ENCODE results near the gene CFAP61. TPM values are rescaled to one million over a fixed set of nuclear protein-coding genes. Genes with fewer than 3 reads are reported as not detected.

The CFAP61 gene
- total and polyA plus RNA-seq, 2 donors from 2014 or later: 0.58 to 2.6 TPM

- TF ChIP-seq CTCF (IDR thresholded peaks at IDR 0.05; ENCODE audit: borderline replicate concordance, extremely low read depth, insufficient read depth): no peak
- no peak overlapping the region for H3K27ac ChIP-seq (ENCODE audit: low read depth in 2 of 2, low read length in 2 of 2)
- H3K36me3 ChIP-seq (ENCODE audit: control insufficient read depth in 2 of 3, insufficient read depth in 3 of 3, low read length in 3 of 3): no peaks in the 10 kb centered on the region
- no peak for DNase-seq
- intact Hi-C loops (cut with DNase I): no loop called here
- no peak overlapping the region for H3K9ac ChIP-seq (ENCODE audit: low read length in 3 of 3)
- no peak for FAIRE-seq
- H3K27me3 ChIP-seq (ENCODE audit: control insufficient read depth, insufficient read depth, low read length): peaks cover 37% of the 10 kb centered on the region
- peaks cover 0 to 4% (median 0%) of the 10 kb centered on the region in 3 donors for H3K4me1 ChIP-seq (ENCODE audit: control insufficient read depth in 2 of 3, insufficient read depth in 2 of 3, low read depth in 1 of 3, low read length in 3 of 3)
- H3K9me3 ChIP-seq (ENCODE audit: control insufficient read depth in 2 of 3, insufficient read depth in 1 of 3, low read length in 3 of 3): no peaks in the 10 kb centered on the region
- no peak overlapping the region for H3K4me3 ChIP-seq (ENCODE audit: low read length in 3 of 3)
These were observed 307.3 kb downstream of the CFAP61 start for GRCh38 chr20:20359628-20360027.

GRCh38 chr20:20360464-20360863, 308.1 kb downstream of the CFAP61 start:
- H3K27ac ChIP-seq (ENCODE audit: low read depth in 2 of 2, low read length in 2 of 2): no peak overlapping the region
- intact Hi-C loops (cut with DNase I): no loop called here
- no peaks in the 10 kb centered on the region for H3K36me3 ChIP-seq (ENCODE audit: control insufficient read depth in 2 of 3, insufficient read depth in 3 of 3, low read length in 3 of 3)
- peaks cover 0 to 4% (median 0%) of the 10 kb centered on the region in 3 donors for H3K4me1 ChIP-seq (ENCODE audit: control insufficient read depth in 2 of 3, insufficient read depth in 2 of 3, low read depth in 1 of 3, low read length in 3 of 3)
- H3K27me3 ChIP-seq (ENCODE audit: control insufficient read depth, insufficient read depth, low read length): peaks cover 41% of the 10 kb centered on the region
- DNase-seq: peak in 4 of 5 donors; percentile 55 to 85 (median 76)
- H3K9me3 ChIP-seq (ENCODE audit: control insufficient read depth in 2 of 3, insufficient read depth in 1 of 3, low read length in 3 of 3): no peaks in the 10 kb centered on the region
- no peak for FAIRE-seq
- no peak overlapping the region for H3K4me3 ChIP-seq (ENCODE audit: low read length in 3 of 3)
- peak; percentile 53 for TF ChIP-seq CTCF (IDR thresholded peaks at IDR 0.05; ENCODE audit: borderline replicate concordance, extremely low read depth, insufficient read depth)
- no peak overlapping the region for H3K9ac ChIP-seq (ENCODE audit: low read length in 3 of 3)

GRCh38 chr20:20362774-20363433, 310.6 kb downstream of the CFAP61 start:
- no peak overlapping the region for H3K9ac ChIP-seq (ENCODE audit: low read length in 3 of 3)
- H3K4me3 ChIP-seq (ENCODE audit: low read length in 3 of 3): no peak overlapping the region
- TF ChIP-seq CTCF (IDR thresholded peaks at IDR 0.05; ENCODE audit: borderline replicate concordance, extremely low read depth, insufficient read depth): no peak
- no peaks in the 10 kb centered on the region for H3K9me3 ChIP-seq (ENCODE audit: control insufficient read depth in 2 of 3, insufficient read depth in 1 of 3, low read length in 3 of 3)
- intact Hi-C loops (cut with DNase I): no loop called here
- peaks cover 0 to 4% (median 0%) of the 10 kb centered on the region in 3 donors for H3K4me1 ChIP-seq (ENCODE audit: control insufficient read depth in 2 of 3, insufficient read depth in 2 of 3, low read depth in 1 of 3, low read length in 3 of 3)
- FAIRE-seq (no peak), DNase-seq (peak in 3 of 5 donors; percentile 51 to 62 (median 61))
- H3K36me3 ChIP-seq (ENCODE audit: control insufficient read depth in 2 of 3, insufficient read depth in 3 of 3, low read length in 3 of 3): no peaks in the 10 kb centered on the region
- H3K27ac ChIP-seq (ENCODE audit: low read depth in 2 of 2, low read length in 2 of 2): no peak overlapping the region
- H3K27me3 ChIP-seq (ENCODE audit: control insufficient read depth, insufficient read depth, low read length): peaks cover 51% of the 10 kb centered on the region

Measured in kidney (tissue), 14 donors.